HG02852 (cell line): ENCODE measurements around the gene PEX16.

Source experiments
- ATAC-seq: cut with Tn5 transposase; IDR thresholded peaks from one replicate; pipeline ENCODE4 v1.9.1; 2021; ENCODE audit warnings: mild to moderate bottlenecking, moderate library complexity; ENCODE audit not compliant: unreplicated experiment

The PEX16 gene

GRCh38 chr11:45879803-45880686 is 37.6 kb downstream of the PEX16 start:
- no peak for ATAC-seq

- no peak for ATAC-seq
Measured at GRCh38 chr11:45877845-45878244, 39.8 kb downstream of the PEX16 start.

DNA sequence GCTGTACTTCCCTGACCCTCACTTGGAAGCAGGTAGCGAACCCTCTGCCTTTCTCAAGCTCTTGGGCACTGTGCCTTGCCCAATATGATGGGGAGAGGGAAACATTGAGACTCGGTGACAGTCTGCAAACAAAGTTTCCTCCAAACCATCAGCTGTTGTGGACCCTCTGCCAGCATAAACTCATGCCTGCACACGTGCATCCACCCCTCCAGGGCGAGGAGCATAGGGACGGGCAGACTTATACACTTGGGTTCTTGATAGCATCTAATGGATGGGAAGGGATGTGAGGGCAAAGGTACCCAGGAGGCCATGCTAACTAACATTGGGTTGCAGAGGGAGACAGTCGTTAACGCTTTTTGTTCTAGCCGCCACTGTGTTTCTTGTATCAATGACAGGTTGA is 40.5 kb downstream of the PEX16 start:
- ATAC-seq, result no peak

- ATAC-seq, result no peak
Measured at GRCh38 chr11:45876401-45876800, 41.3 kb downstream of the PEX16 start.

GRCh38 chr11:45872651-45873356 is 44.9 kb downstream of the PEX16 start:
- ATAC-seq, result no peak

DNA sequence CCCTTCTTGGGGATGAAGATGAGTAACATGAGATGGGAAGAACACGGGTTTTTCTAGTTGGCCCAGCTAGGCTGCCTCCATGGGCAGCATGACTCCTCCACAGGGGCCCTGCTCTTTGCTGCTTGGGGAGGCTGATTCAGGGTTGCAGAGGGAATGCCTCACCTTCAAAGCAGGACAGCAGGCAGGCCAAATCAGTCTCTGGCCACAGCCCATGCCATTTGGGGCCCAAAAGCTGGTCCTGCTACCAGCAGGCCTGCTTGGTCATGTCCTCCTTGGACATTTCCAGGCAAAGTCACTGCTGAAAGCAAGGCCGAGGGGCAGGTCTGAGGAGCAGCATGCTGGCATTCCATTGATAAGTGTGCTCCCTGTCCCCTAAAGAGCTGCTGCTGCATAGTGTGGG is 46.0 kb downstream of the PEX16 start:
- no peak for ATAC-seq

- ATAC-seq, result no peak
Measured at GRCh38 chr11:45870706-45871105, 47.0 kb downstream of the PEX16 start.

- ATAC-seq, result no peak
Measured at GRCh38 chr11:45869551-45869950, 48.1 kb downstream of the PEX16 start.

DNA sequence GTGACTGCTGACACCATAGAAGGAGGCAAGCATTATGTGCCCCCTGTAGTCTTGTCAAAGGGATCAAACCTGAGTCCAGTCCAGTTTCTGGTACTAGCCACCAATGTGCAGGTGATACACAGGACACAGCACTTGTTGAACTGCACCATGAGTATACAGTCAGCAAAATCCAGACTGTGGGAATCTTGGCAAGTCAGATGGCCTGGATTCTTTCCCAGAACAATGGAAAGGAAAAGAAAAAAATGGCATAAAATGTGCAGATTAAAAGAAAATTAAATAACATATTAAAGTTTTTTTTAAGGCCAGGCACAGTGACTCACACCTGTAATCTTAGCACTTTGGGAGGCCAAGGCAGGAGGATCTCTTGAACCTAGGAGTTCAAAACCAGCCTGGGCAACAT is 53.6 kb downstream of the PEX16 start:
- no peak for ATAC-seq

- no peak for ATAC-seq
Measured at GRCh38 chr11:45860764-45861510, 56.7 kb downstream of the PEX16 start.

DNA sequence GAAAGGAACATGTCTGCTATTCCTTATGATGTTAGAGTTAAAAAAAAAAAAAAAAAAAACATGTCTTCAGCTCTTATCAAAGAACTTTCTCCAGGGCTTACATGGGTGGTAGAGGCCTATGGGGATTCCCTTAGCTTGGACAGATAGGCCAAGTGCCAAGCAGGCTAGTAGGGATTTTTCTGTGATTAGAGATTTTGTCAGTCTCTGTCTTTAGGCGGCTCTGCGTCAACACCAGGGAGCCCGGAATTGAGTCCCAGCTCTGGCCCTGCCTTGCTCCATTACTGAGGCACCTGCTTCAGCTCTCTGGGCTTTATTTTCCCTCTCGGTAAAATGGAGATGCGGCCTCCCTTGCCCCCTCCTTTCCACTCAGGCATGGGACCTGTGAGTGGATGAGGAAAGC is 57.3 kb downstream of the PEX16 start:
- no peak for ATAC-seq
